Activated gamma-delta T cell treated with anti-CD3 and anti-CD28 coated beads, Interleukin-2, amount 50 U/mL, for 16 hours (primary cell): Measurements from ENCODE around the gene IGF2R.
"Not testable (repeated sequence)": the region's sequence is repeated elsewhere in the genome, so short reads cannot be mapped to it uniquely, and the experiment has no call there.

Experiments
- DNase-seq: peaks from one replicate; pipeline ENCODE4 v3.0.0-alpha.2; 2020; ENCODE audit warnings: low read depth

Gene IGF2R

GRCh38 chr6:160101277-160102205 lies 132.7 kb downstream of the IGF2R start:
- no peak for DNase-seq

- no peak for DNase-seq
Observed at GRCh38 chr6:160102399-160102798, 133.5 kb downstream of the IGF2R start.

GRCh38 chr6:160102956-160103824 lies 134.3 kb downstream of the IGF2R start:
- DNase-seq: no peak

GRCh38 chr6:160103825-160104100 lies 134.9 kb downstream of the IGF2R start:
- no peak for DNase-seq

GRCh38 chr6:160104821-160105517 lies 136.1 kb downstream of the IGF2R start:
- DNase-seq: no peak

GRCh38 chr6:160106010-160106409 lies 137.1 kb downstream of the IGF2R start:
- DNase-seq: no peak

GRCh38 chr6:160106701-160107100 lies 137.8 kb downstream of the IGF2R start:
- DNase-seq: no peak

GRCh38 chr6:160108077-160108476 lies 139.2 kb downstream of the IGF2R start:
- DNase-seq: no peak

- DNase-seq: no peak
Observed at GRCh38 chr6:160110586-160111123, 141.8 kb downstream of the IGF2R start.

- DNase-seq: no peak
Observed at GRCh38 chr6:160111806-160112205, 142.9 kb downstream of the IGF2R start.

- DNase-seq: no peak
Observed at GRCh38 chr6:160112628-160113299, 143.9 kb downstream of the IGF2R start.

- DNase-seq: not testable (repeated sequence)
Observed at GRCh38 chr6:160114536-160114935, 145.7 kb downstream of the IGF2R start.

GRCh38 chr6:160115421-160115820 lies 146.5 kb downstream of the IGF2R start:
- DNase-seq: no peak

- no peak for DNase-seq
Observed at GRCh38 chr6:160116411-160116810, 147.5 kb downstream of the IGF2R start.

- DNase-seq: no peak
Observed at GRCh38 chr6:160117137-160117536, 148.3 kb downstream of the IGF2R start.

GRCh38 chr6:160118620-160119229 lies 149.8 kb downstream of the IGF2R start:
- DNase-seq: no peak

- DNase-seq: no peak
Observed at GRCh38 chr6:160120087-160120486, 151.2 kb downstream of the IGF2R start.

- DNase-seq: no peak
Observed at GRCh38 chr6:160121558-160121957, 152.7 kb downstream of the IGF2R start, which contains the start of gene SLC22A1. Gene SLC22A1, plus strand, starts transcription at chr6:160121815. Its CDS starts 121 bp downstream, at chr6:160121936.

GRCh38 chr6:160121981-160122380 lies 153.1 kb downstream of the IGF2R start:
- DNase-seq: no peak

GRCh38 chr6:160122744-160123143 lies 153.9 kb downstream of the IGF2R start:
- DNase-seq: no peak

- no peak for DNase-seq
Observed at GRCh38 chr6:160124007-160124406, 155.1 kb downstream of the IGF2R start.
